GM12892 (cell line): ENCODE results near the gene FPR3.

ENCODE experiments used
- POLR2A ChIP-seq: IDR thresholded peaks from 2 replicates; pipeline ENCODE4 v1.6.1; 2011; ENCODE audit warnings: low read depth, low read length, control low read depth
- POLR2AphosphoS5 ChIP-seq: IDR thresholded peaks from 2 replicates; pipeline ENCODE4 v1.6.1; 2011; ENCODE audit warnings: low read depth, low read length, control low read depth

- TF ChIP-seq POLR2A, result no peak
- TF ChIP-seq POLR2AphosphoS5, result no peak
Observed at GRCh38 chr19:51798062-51798461, 3.1 kb downstream of the FPR3 start.
